K562 (cell line): ENCODE data around the gene YTHDC1. TPM values are rescaled to one million over a fixed set of nuclear protein-coding genes. Genes with fewer than 3 reads are reported as not detected.

Experiments used
- BRCA1 ChIP-seq, 2 experiments: fragments of 450-650 bp in 1 of 2; sonication (generic) in 1 of 2; formaldehyde crosslinking in 1 of 2; IDR thresholded peaks; 2 replicates each; pipeline versions ENCODE4 v1.5.0 to v1.6.1; 2017 to 2020; ENCODE audit warnings: mild to moderate bottlenecking in 1 of 2, missing genetic modification reagents in 1 of 2
- ELF1 ChIP-seq: fragments of 200-800 bp; sonication (Bioruptor generic); IDR thresholded peaks from 2 replicates; pipeline ENCODE4 v1.6.1; 2016; ENCODE audit warnings: missing genetic modification characterization, missing compliant biosample characterization
- HOMEZ ChIP-seq: fragments of 250-450 bp; sonication (Bioruptor Pico); IDR thresholded peaks from 2 replicates; pipeline ENCODE4 v1.4.0; 2020; ENCODE audit warnings: mild to moderate bottlenecking, moderate library complexity
- NFYB ChIP-seq: IDR thresholded peaks from 2 replicates; pipeline ENCODE4 v1.6.1; 2011; ENCODE audit warnings: mild to moderate bottlenecking, moderate library complexity; ENCODE audit not compliant: insufficient read length; ENCODE audit errors: extremely low read depth
- POLR2A ChIP-seq: fragments of 450-650 bp; conservative IDR thresholded peaks from 2 replicates; pipeline ENCODE4 v1.6.1; 2016
- SRSF9 ChIP-seq: fragments of 200-400 bp; formaldehyde crosslinking; IDR thresholded peaks from 2 replicates; pipeline ENCODE4 v1.6.1; 2017; ENCODE audit warnings: low read depth, low read length, borderline replicate concordance
- TRIM28 ChIP-seq: fragments of 450-650 bp; IDR thresholded peaks from 2 replicates; pipeline ENCODE4 v1.6.1; 2017
- ZNF592 ChIP-seq: fragments of 450-650 bp; IDR thresholded peaks from 2 replicates; pipeline ENCODE4 v1.6.1; 2017; ENCODE audit warnings: antibody characterized with exemption, mild to moderate bottlenecking
- ZNF717 ChIP-seq: fragments of 250-450 bp; sonication (Bioruptor Pico); IDR thresholded peaks from 2 replicates; pipeline ENCODE4 v1.5.0; 2021
- polyA plus RNA-seq, 8 experiments: library from polyadenylated mRNA; depleted of rRNA in 4 of 8; stranded (reverse) in 5 of 8; unstranded in 3 of 8; fragments of >200 nt; fragmentation: Nextera tagmentation in 2 of 8; fragmentation: Illumina TruSeq in 1 of 8; extraction: Ambion mirVana in 2 of 8; extraction: Trizol in 1 of 8; gene quantifications; 2 replicates each; pipeline versions ENCODE4 v1.2.1 to v1.2.3, GENCODE V29; 2011 to 2014; ENCODE audit warnings: inconsistent platforms in 1 of 8, missing spikeins in 1 of 8
- total RNA-seq, 7 experiments: library from RNA; depleted of rRNA in 6 of 7; stranded (reverse); fragments of >200 nt in 6 of 7; fragmentation: Illumina TruSeq in 2 of 7; extraction: Trizol in 2 of 7; gene quantifications; 2 replicates each; pipeline versions ENCODE4 v1.2.1 to v1.2.3, GENCODE V29; 2011 to 2021; ENCODE audit warnings: low replicate concordance in 1 of 7
- TF ChIP-seq, protein P1 (sequence below): sonication (generic); formaldehyde crosslinking; IDR thresholded peaks from 2 replicates; pipeline ENCODE4 v1.8.1; 2023; ENCODE audit warnings: mild to moderate bottlenecking, missing genetic modification reagents
- TF ChIP-seq, protein P2 (sequence below), 2 experiments: fragments of 450-650 bp in 1 of 2; IDR thresholded peaks; 2 replicates each; pipeline ENCODE4 v1.6.1; 2011 to 2017; ENCODE audit warnings: low read depth in 2 of 2, antibody characterized with exemption in 1 of 2, borderline replicate concordance in 1 of 2, low read length in 1 of 2, mild to moderate bottlenecking in 1 of 2, mixed read lengths in 1 of 2; ENCODE audit not compliant: control insufficient read depth in 1 of 2
- TF ChIP-seq, protein P3 (sequence below): sonication (generic); formaldehyde crosslinking; IDR thresholded peaks from 2 replicates; pipeline ENCODE4 v1.8.0; 2022; ENCODE audit warnings: mild to moderate bottlenecking, low read depth, missing genetic modification reagents
- TF ChIP-seq, protein P4 (sequence below): fragments of 250-450 bp; sonication (Bioruptor Pico); IDR thresholded peaks from 2 replicates; pipeline ENCODE4 v1.8.0; 2021; ENCODE audit warnings: moderate library complexity, mild to moderate bottlenecking, inconsistent platforms

The YTHDC1 gene
- total and polyA plus RNA-seq, 9 of the 15 experiments (the other 6 are each of a cell fraction or from before 2014, with no cell fraction given): 9.8 to 65.4 (median 51.7) TPM

DNA sequence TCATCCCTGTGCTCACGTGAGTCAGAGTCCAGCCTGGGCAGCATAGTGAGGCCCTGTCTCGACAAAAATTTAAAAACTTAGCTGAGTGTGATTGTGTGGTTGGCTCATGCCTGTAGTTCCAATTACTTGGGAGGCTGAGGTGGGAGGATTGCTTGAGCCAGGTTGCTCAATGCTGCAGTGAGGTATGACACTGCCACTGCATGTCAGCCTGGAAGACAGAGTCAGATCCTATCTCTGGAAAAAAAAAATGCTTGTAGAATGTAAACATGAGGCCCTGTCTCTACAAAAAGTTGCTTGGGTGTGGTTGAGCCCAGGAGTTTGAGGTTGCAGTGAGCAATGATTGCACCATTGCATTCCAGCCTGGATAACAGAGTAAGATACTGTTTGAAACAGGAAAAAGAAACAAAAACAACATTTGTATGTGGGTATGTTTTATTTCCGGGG, 11.3 kb upstream of the YTHDC1 start (continued):
- TF ChIP-seq ZNF592 (no peak), ELF1 (tag) (no peak; the same call in 1 of the 2 replicates), ZNF717 (CRISPR knock-in tag) (no peak), NFYB (no peak), POLR2A (no peak), BRCA1 (IDR thresholded peaks at IDR 0.05) (no peak), BRCA1 (CRISPR knock-in tag; IDR thresholded peaks at IDR 0.05) (no peak), TRIM28 (no peak), SRSF9 (no peak), HOMEZ (CRISPR knock-in tag) (no peak)
- TF ChIP-seq, protein P1, sequence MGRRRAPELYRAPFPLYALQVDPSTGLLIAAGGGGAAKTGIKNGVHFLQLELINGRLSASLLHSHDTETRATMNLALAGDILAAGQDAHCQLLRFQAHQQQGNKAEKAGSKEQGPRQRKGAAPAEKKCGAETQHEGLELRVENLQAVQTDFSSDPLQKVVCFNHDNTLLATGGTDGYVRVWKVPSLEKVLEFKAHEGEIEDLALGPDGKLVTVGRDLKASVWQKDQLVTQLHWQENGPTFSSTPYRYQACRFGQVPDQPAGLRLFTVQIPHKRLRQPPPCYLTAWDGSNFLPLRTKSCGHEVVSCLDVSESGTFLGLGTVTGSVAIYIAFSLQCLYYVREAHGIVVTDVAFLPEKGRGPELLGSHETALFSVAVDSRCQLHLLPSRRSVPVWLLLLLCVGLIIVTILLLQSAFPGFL (CRISPR knock-in tag): no peak
- TF ChIP-seq, protein P2, sequence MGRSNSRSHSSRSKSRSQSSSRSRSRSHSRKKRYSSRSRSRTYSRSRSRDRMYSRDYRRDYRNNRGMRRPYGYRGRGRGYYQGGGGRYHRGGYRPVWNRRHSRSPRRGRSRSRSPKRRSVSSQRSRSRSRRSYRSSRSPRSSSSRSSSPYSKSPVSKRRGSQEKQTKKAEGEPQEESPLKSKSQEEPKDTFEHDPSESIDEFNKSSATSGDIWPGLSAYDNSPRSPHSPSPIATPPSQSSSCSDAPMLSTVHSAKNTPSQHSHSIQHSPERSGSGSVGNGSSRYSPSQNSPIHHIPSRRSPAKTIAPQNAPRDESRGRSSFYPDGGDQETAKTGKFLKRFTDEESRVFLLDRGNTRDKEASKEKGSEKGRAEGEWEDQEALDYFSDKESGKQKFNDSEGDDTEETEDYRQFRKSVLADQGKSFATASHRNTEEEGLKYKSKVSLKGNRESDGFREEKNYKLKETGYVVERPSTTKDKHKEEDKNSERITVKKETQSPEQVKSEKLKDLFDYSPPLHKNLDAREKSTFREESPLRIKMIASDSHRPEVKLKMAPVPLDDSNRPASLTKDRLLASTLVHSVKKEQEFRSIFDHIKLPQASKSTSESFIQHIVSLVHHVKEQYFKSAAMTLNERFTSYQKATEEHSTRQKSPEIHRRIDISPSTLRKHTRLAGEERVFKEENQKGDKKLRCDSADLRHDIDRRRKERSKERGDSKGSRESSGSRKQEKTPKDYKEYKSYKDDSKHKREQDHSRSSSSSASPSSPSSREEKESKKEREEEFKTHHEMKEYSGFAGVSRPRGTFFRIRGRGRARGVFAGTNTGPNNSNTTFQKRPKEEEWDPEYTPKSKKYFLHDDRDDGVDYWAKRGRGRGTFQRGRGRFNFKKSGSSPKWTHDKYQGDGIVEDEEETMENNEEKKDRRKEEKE (IDR thresholded peaks at IDR 0.05; ENCODE audit: borderline replicate concordance in 1 of 2, control insufficient read depth in 1 of 2, low read depth in 2 of 2, low read length in 1 of 2): no peak
- TF ChIP-seq, protein P3, sequence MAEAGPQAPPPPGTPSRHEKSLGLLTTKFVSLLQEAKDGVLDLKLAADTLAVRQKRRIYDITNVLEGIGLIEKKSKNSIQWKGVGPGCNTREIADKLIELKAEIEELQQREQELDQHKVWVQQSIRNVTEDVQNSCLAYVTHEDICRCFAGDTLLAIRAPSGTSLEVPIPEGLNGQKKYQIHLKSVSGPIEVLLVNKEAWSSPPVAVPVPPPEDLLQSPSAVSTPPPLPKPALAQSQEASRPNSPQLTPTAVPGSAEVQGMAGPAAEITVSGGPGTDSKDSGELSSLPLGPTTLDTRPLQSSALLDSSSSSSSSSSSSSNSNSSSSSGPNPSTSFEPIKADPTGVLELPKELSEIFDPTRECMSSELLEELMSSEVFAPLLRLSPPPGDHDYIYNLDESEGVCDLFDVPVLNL (CRISPR knock-in tag): no peak
- TF ChIP-seq, protein P4, sequence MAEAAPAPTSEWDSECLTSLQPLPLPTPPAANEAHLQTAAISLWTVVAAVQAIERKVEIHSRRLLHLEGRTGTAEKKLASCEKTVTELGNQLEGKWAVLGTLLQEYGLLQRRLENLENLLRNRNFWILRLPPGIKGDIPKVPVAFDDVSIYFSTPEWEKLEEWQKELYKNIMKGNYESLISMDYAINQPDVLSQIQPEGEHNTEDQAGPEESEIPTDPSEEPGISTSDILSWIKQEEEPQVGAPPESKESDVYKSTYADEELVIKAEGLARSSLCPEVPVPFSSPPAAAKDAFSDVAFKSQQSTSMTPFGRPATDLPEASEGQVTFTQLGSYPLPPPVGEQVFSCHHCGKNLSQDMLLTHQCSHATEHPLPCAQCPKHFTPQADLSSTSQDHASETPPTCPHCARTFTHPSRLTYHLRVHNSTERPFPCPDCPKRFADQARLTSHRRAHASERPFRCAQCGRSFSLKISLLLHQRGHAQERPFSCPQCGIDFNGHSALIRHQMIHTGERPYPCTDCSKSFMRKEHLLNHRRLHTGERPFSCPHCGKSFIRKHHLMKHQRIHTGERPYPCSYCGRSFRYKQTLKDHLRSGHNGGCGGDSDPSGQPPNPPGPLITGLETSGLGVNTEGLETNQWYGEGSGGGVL (CRISPR knock-in tag): no peak
